ENCODE measurements around the gene GALNTL6. TPM values are rescaled to one million over a fixed set of nuclear protein-coding genes. Genes with fewer than 3 reads are reported as not detected.

Gene GALNTL6
- total and polyA plus RNA-seq, 2 donors from 2014 or later, result 0.60 TPM; not detected in 1

GRCh38 chr4:171920901-171921300 lies 107.7 kb downstream of the GALNTL6 start:
- intact Hi-C loops (cut with DNase I), result no loop called here
- Histone ChIP-seq H3K4me3 (ENCODE audit: low read length in 3 of 3) (no peak overlapping the region), H3K27ac (ENCODE audit: low read depth in 2 of 2, low read length in 2 of 2) (no peak overlapping the region), H3K27me3 (ENCODE audit: control insufficient read depth, insufficient read depth, low read length) (no peaks in the 10 kb centered on the region), H3K9ac (ENCODE audit: low read length in 3 of 3) (no peak overlapping the region), H3K36me3 (ENCODE audit: control insufficient read depth in 2 of 3, insufficient read depth in 3 of 3, low read length in 3 of 3) (no peaks in the 10 kb centered on the region), H3K9me3 (ENCODE audit: control insufficient read depth in 2 of 3, insufficient read depth in 1 of 3, low read length in 3 of 3) (no peaks in the 10 kb centered on the region), H3K4me1 (ENCODE audit: control insufficient read depth in 2 of 3, insufficient read depth in 2 of 3, low read depth in 1 of 3, low read length in 3 of 3) (no peaks in the 10 kb centered on the region)
- DNase-seq (no peak), FAIRE-seq (no peak)
- no peak for TF ChIP-seq CTCF (IDR thresholded peaks at IDR 0.05; ENCODE audit: borderline replicate concordance, extremely low read depth, insufficient read depth)

- FAIRE-seq, result no peak
- no peaks in the 10 kb centered on the region for H3K9me3 ChIP-seq (ENCODE audit: control insufficient read depth in 2 of 3, insufficient read depth in 1 of 3, low read length in 3 of 3)
- DNase-seq, result no peak
- H3K36me3 ChIP-seq (ENCODE audit: control insufficient read depth in 2 of 3, insufficient read depth in 3 of 3, low read length in 3 of 3), result no peaks in the 10 kb centered on the region
- H3K4me3 ChIP-seq (ENCODE audit: low read length in 3 of 3), result no peak overlapping the region
- no peak for TF ChIP-seq CTCF (IDR thresholded peaks at IDR 0.05; ENCODE audit: borderline replicate concordance, extremely low read depth, insufficient read depth)
- H3K4me1 ChIP-seq (ENCODE audit: control insufficient read depth in 2 of 3, insufficient read depth in 2 of 3, low read depth in 1 of 3, low read length in 3 of 3), result no peaks in the 10 kb centered on the region
- no peaks in the 10 kb centered on the region for H3K27me3 ChIP-seq (ENCODE audit: control insufficient read depth, insufficient read depth, low read length)
- intact Hi-C loops (cut with DNase I), result no loop called here
- H3K9ac ChIP-seq (ENCODE audit: low read length in 3 of 3), result no peak overlapping the region
- H3K27ac ChIP-seq (ENCODE audit: low read depth in 2 of 2, low read length in 2 of 2), result no peak overlapping the region
Observed at GRCh38 chr4:171924746-171925376, 111.7 kb downstream of the GALNTL6 start.

DNA sequence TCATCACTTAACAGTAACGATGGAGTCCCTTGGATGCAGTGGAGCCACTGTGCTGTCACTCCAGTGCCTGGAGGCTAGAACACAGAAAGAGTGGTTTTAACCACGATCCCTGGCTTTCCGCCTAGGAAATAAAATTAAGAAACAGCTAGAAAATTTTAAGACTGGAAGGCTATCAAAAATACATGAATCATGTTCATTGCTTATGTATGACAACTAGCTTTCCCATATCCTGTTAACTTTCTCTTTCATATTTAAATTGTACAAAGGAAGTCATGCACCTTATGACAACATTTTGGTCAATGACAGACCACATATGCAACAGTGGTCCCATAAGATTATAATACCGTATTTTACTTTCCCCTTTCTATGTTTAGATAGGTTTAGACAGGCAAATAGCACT lies 115.1 kb downstream of the GALNTL6 start:
- TF ChIP-seq CTCF (IDR thresholded peaks at IDR 0.05; ENCODE audit: borderline replicate concordance, extremely low read depth, insufficient read depth), result no peak
- intact Hi-C loops (cut with DNase I), result no loop called here
- H3K27me3 ChIP-seq (ENCODE audit: control insufficient read depth, insufficient read depth, low read length), result no peaks in the 10 kb centered on the region
- H3K9ac ChIP-seq (ENCODE audit: low read length in 3 of 3), result no peak overlapping the region
- no peak for DNase-seq
- no peak overlapping the region for H3K27ac ChIP-seq (ENCODE audit: low read depth in 2 of 2, low read length in 2 of 2)
- H3K9me3 ChIP-seq (ENCODE audit: control insufficient read depth in 2 of 3, insufficient read depth in 1 of 3, low read length in 3 of 3), result no peaks in the 10 kb centered on the region
- no peak for FAIRE-seq
- H3K4me3 ChIP-seq (ENCODE audit: low read length in 3 of 3), result no peak overlapping the region
- no peaks in the 10 kb centered on the region for H3K36me3 ChIP-seq (ENCODE audit: control insufficient read depth in 2 of 3, insufficient read depth in 3 of 3, low read length in 3 of 3)
- no peaks in the 10 kb centered on the region for H3K4me1 ChIP-seq (ENCODE audit: control insufficient read depth in 2 of 3, insufficient read depth in 2 of 3, low read depth in 1 of 3, low read length in 3 of 3)

DNA sequence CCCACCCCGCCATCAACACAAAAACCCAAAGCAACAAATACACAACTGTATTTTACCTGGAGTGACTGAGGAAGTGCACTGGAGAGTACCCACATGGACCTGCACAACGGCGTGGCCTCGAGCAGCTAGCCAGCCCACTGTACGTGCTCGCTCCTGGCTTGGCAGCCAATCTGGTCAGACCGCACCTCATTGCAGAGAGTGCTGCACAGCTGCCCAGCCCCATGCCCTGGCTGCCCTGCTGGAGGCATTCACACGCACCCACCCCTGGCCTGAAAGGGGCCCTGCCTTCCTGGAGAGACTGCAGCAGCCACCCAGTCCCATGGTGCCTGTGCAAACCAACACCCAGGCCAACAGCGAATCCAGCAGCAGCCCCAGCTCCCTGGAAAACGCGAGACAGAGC lies 116.3 kb downstream of the GALNTL6 start:
- DNase-seq (peak in 1 of 5 donors; percentile 34), FAIRE-seq (no peak)
- no peak overlapping the region for H3K27ac ChIP-seq (ENCODE audit: low read depth in 2 of 2, low read length in 2 of 2)
- no peaks in the 10 kb centered on the region for H3K9me3 ChIP-seq (ENCODE audit: control insufficient read depth in 2 of 3, insufficient read depth in 1 of 3, low read length in 3 of 3)
- no peak overlapping the region for H3K4me3 ChIP-seq (ENCODE audit: low read length in 3 of 3)
- TF ChIP-seq CTCF (IDR thresholded peaks at IDR 0.05; ENCODE audit: borderline replicate concordance, extremely low read depth, insufficient read depth), result no peak
- no peaks in the 10 kb centered on the region for H3K4me1 ChIP-seq (ENCODE audit: control insufficient read depth in 2 of 3, insufficient read depth in 2 of 3, low read depth in 1 of 3, low read length in 3 of 3)
- no peak overlapping the region for H3K9ac ChIP-seq (ENCODE audit: low read length in 3 of 3)
- H3K36me3 ChIP-seq (ENCODE audit: control insufficient read depth in 2 of 3, insufficient read depth in 3 of 3, low read length in 3 of 3), result no peaks in the 10 kb centered on the region
- intact Hi-C loops (cut with DNase I), result no loop called here
- no peaks in the 10 kb centered on the region for H3K27me3 ChIP-seq (ENCODE audit: control insufficient read depth, insufficient read depth, low read length)

Data from kidney (tissue), 14 donors.